GM12874 (cell line): ENCODE data around the gene PLCB4.

ENCODE experiments used
- CTCF ChIP-seq: IDR thresholded peaks from 2 replicates; pipeline ENCODE4 v1.5.1; 2011; ENCODE audit warnings: low read depth, mild to moderate bottlenecking, control low read depth, low read length, moderate library complexity; ENCODE audit not compliant: insufficient read depth

PLCB4 gene

GRCh38 chr20:9516234-9516871 is 447.5 kb downstream of the PLCB4 start:
- no peak for TF ChIP-seq CTCF

- no peak for TF ChIP-seq CTCF
Observed at GRCh38 chr20:9517297-9518162, 448.6 kb downstream of the PLCB4 start.

- no peak for TF ChIP-seq CTCF
Observed at GRCh38 chr20:9518576-9519175, 449.8 kb downstream of the PLCB4 start.

- no peak for TF ChIP-seq CTCF
Observed at GRCh38 chr20:9520086-9520485, 451.2 kb downstream of the PLCB4 start.

GRCh38 chr20:9523636-9524035 is 454.7 kb downstream of the PLCB4 start:
- TF ChIP-seq CTCF = no peak
